ENCODE measurements around the gene DAB1.
A peak's percentile ranks its signal among the peaks of the same experiment; 100 is the strongest.

DAB1 gene

GRCh38 chr1:57423656-57424211 is at the start of gene DAB1:
Gene DAB1 (minus strand): TSS chr1:57424060. CDS start chr1:57291030, 133,030 bp downstream.
- Histone ChIP-seq H3K4me1 (ENCODE audit: control insufficient read depth, insufficient read depth, low read length) (no peaks in the 10 kb centered on the region), H3K36me3 (ENCODE audit: control insufficient read depth in 2 of 2, insufficient read depth in 1 of 2, low read length in 2 of 2) (no peaks in the 10 kb centered on the region), H3K9me3 (ENCODE audit: control insufficient read depth, insufficient read depth, low read depth, low read length) (no peaks in the 10 kb centered on the region), H3K4me3 (ENCODE audit: low read depth, low read length) (peak within 1 kb of the TSS; percentile 49), H3K27ac (ENCODE audit: extremely low read depth, low read depth, low read length) (peak within 1 kb of the TSS; percentile 43; the same call in 1 of the 2 replicates)
- POLR2A ChIA-PET = interaction anchor here (0.6 to 1.0 kb wide), 5 partner anchors 54 to 854 kb away, joined by 3 to 8 read pairs (median 3); no protein-coding TSS in a partner anchor
- peak; percentile 27; the same call in 1 of the 2 replicates for TF ChIP-seq PATZ1 (tag by site-specific recombination; IDR thresholded peaks at IDR 0.05)
- peak; percentile 76 for TF ChIP-seq GLIS2 (tag by site-specific recombination; IDR thresholded peaks at IDR 0.05)
- 0 out of 2 replicates have a peak, but pooled peaks have one; percentile 8 for TF ChIP-seq ZNF585B (tag by site-specific recombination; IDR thresholded peaks at IDR 0.05)
- 0 out of 2 replicates have a peak, but pooled peaks have one; percentile 6 for TF ChIP-seq ZNF239 (tag by site-specific recombination; IDR thresholded peaks at IDR 0.05)
- TF ChIP-seq, protein P1, sequence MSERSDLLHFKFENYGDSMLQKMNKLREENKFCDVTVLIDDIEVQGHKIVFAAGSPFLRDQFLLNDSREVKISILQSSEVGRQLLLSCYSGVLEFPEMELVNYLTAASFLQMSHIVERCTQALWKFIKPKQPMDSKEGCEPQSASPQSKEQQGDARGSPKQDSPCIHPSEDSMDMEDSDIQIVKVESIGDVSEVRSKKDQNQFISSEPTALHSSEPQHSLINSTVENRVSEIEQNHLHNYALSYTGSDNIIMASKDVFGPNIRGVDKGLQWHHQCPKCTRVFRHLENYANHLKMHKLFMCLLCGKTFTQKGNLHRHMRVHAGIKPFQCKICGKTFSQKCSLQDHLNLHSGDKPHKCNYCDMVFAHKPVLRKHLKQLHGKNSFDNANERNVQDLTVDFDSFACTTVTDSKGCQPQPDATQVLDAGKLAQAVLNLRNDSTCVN (tag by site-specific recombination; optimal IDR thresholded peaks at IDR 0.05) = peak; percentile 74
- TF ChIP-seq ZNF423 (tag by site-specific recombination; IDR thresholded peaks at IDR 0.05) = 0 out of 2 replicates have a peak, but pooled peaks have one; percentile 22
- TF ChIP-seq, protein P2, sequence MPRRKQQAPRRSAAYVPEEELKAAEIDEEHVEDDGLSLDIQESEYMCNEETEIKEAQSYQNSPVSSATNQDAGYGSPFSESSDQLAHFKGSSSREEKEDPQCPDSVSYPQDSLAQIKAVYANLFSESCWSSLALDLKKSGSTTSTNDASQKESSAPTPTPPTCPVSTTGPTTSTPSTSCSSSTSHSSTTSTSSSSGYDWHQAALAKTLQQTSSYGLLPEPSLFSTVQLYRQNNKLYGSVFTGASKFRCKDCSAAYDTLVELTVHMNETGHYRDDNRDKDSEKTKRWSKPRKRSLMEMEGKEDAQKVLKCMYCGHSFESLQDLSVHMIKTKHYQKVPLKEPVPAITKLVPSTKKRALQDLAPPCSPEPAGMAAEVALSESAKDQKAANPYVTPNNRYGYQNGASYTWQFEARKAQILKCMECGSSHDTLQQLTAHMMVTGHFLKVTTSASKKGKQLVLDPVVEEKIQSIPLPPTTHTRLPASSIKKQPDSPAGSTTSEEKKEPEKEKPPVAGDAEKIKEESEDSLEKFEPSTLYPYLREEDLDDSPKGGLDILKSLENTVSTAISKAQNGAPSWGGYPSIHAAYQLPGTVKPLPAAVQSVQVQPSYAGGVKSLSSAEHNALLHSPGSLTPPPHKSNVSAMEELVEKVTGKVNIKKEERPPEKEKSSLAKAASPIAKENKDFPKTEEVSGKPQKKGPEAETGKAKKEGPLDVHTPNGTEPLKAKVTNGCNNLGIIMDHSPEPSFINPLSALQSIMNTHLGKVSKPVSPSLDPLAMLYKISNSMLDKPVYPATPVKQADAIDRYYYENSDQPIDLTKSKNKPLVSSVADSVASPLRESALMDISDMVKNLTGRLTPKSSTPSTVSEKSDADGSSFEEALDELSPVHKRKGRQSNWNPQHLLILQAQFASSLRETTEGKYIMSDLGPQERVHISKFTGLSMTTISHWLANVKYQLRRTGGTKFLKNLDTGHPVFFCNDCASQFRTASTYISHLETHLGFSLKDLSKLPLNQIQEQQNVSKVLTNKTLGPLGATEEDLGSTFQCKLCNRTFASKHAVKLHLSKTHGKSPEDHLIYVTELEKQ (tag by site-specific recombination; IDR thresholded peaks at IDR 0.05; ENCODE audit: borderline replicate concordance) = no peak
- no peak for TF ChIP-seq ZFP41 (tag by site-specific recombination; IDR thresholded peaks at IDR 0.05; ENCODE audit: borderline replicate concordance)
- TF ChIP-seq ZIC2 (tag by site-specific recombination; IDR thresholded peaks at IDR 0.05) = peak; percentile 79
- peak; percentile 44; the same call in 1 of the 2 replicates for TF ChIP-seq HIC1 (tag by site-specific recombination; IDR thresholded peaks at IDR 0.05)
- TF ChIP-seq, protein P3, sequence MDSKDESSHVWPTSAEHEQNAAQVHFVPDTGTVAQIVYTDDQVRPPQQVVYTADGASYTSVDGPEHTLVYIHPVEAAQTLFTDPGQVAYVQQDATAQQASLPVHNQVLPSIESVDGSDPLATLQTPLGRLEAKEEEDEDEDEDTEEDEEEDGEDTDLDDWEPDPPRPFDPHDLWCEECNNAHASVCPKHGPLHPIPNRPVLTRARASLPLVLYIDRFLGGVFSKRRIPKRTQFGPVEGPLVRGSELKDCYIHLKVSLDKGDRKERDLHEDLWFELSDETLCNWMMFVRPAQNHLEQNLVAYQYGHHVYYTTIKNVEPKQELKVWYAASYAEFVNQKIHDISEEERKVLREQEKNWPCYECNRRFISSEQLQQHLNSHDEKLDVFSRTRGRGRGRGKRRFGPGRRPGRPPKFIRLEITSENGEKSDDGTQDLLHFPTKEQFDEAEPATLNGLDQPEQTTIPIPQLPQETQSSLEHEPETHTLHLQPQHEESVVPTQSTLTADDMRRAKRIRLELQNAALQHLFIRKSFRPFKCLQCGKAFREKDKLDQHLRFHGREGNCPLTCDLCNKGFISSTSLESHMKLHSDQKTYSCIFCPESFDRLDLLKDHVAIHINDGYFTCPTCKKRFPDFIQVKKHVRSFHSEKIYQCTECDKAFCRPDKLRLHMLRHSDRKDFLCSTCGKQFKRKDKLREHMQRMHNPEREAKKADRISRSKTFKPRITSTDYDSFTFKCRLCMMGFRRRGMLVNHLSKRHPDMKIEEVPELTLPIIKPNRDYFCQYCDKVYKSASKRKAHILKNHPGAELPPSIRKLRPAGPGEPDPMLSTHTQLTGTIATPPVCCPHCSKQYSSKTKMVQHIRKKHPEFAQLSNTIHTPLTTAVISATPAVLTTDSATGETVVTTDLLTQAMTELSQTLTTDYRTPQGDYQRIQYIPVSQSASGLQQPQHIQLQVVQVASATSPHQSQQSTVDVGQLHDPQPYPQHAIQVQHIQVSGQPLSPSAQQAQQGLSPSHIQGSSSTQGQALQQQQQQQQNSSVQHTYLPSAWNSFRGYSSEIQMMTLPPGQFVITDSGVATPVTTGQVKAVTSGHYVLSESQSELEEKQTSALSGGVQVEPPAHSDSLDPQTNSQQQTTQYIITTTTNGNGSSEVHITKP (tag by site-specific recombination; IDR thresholded peaks at IDR 0.05) = peak; percentile 99
- peak; percentile 50; the same call in 1 of the 2 replicates for TF ChIP-seq ZBTB20 (tag by site-specific recombination; IDR thresholded peaks at IDR 0.05)
- TF ChIP-seq ZNF391 (tag by site-specific recombination; IDR thresholded peaks at IDR 0.05; ENCODE audit: borderline replicate concordance, low read depth) = no peak
- TF ChIP-seq OVOL3 (tag by site-specific recombination; IDR thresholded peaks at IDR 0.05) = no peak
- TF ChIP-seq ZNF561 (tag by site-specific recombination; IDR thresholded peaks at IDR 0.05; ENCODE audit: borderline replicate concordance) = peak; percentile 26; the same call in 1 of the 2 replicates
- TF ChIP-seq ZBTB8A (tag by site-specific recombination; IDR thresholded peaks at IDR 0.05) = peak; percentile 51
- TF ChIP-seq, protein P4, sequence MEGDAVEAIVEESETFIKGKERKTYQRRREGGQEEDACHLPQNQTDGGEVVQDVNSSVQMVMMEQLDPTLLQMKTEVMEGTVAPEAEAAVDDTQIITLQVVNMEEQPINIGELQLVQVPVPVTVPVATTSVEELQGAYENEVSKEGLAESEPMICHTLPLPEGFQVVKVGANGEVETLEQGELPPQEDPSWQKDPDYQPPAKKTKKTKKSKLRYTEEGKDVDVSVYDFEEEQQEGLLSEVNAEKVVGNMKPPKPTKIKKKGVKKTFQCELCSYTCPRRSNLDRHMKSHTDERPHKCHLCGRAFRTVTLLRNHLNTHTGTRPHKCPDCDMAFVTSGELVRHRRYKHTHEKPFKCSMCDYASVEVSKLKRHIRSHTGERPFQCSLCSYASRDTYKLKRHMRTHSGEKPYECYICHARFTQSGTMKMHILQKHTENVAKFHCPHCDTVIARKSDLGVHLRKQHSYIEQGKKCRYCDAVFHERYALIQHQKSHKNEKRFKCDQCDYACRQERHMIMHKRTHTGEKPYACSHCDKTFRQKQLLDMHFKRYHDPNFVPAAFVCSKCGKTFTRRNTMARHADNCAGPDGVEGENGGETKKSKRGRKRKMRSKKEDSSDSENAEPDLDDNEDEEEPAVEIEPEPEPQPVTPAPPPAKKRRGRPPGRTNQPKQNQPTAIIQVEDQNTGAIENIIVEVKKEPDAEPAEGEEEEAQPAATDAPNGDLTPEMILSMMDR (tag by site-specific recombination; IDR thresholded peaks at IDR 0.05) = 0 out of 2 replicates have a peak, but pooled peaks have one; percentile 7
- CTCF ChIA-PET = interaction anchor here (0.6 to 2.0 kb wide), 9 partner anchors 12 to 873 kb away, joined by 3 to 9 read pairs (median 3); no protein-coding TSS in a partner anchor
